Choroid plexus epithelial cell (primary cell): ENCODE results near the gene OMP.
A peak's percentile ranks its signal among the peaks of the same experiment; 100 is the strongest.

Source experiments
- DNase-seq: peaks from one replicate; pipeline ENCODE4 v3.0.0-alpha.2; 2010; ENCODE audit warnings: low read depth
- H3K4me3 ChIP-seq: 2 replicates; pipeline ENCODE4 v1.5.1; 2011; ENCODE audit warnings: low read depth, mild to moderate bottlenecking, control low read depth, low read length, moderate library complexity
- CTCF ChIP-seq: conservative IDR thresholded peaks from 2 replicates; pipeline ENCODE4 v1.5.1; 2011; ENCODE audit warnings: low read depth, mild to moderate bottlenecking, control low read depth, inconsistent platforms, low read length, moderate library complexity

Gene OMP

DNA sequence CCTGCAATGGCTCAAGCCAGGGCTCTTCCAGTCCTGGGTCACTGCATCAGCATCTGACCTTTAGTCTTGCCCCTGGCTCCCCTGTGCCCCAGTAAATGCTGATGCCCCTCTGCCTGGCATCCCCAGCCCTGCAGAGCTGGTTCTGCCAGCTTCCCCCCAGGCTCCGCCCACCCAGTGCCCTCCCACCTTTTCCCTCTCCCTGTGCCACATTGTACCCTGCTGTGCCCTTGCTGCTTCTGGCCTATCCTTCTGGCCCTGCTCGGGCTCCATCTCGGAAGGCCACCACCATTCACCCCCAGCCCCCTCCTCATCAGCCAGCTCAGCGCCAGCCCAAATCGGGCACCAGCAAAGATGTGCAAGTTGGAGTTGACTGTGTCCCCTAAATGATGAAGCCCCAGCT is 28.4 kb upstream of the OMP start:
- no peak for DNase-seq
- H3K4me3 ChIP-seq: no peak overlapping the region

GRCh38 chr11:77074626-77075221 is 27.9 kb upstream of the OMP start:
- no peak for DNase-seq
- no peak overlapping the region for H3K4me3 ChIP-seq
- no peak for TF ChIP-seq CTCF

More for the DNA sequence above, 28.4 kb upstream of the OMP start:
- TF ChIP-seq CTCF: no peak

DNA sequence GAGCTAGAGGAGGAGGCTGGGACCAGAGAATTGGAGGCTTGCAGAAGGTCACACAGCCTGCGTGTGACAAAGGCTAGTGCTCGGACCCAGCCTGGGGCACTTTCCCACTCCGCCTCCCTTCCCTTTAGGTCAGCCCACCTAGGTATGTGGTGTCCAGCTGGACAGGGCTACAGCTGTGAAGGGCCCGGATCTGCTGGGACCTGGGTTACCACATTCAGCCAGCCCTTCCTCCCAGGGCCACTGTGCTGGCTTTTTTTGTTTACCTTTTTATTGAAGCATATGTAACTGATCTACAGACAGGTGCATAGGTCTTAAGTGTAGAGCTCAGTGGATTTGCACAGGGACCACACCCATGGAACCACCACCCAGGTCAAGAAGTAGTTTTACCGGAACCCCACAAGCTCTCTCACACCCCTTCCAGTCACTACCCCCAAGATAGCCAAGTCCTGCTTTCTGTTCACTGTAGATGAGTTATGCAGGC is 27.2 kb upstream of the OMP start:
- no peak for DNase-seq
- TF ChIP-seq CTCF: no peak
- no peak overlapping the region for H3K4me3 ChIP-seq

- no peak for DNase-seq
- no peak for TF ChIP-seq CTCF
- H3K4me3 ChIP-seq: no peak overlapping the region
These were observed 23.0 kb upstream of the OMP start for GRCh38 chr11:77079666-77080065.

- DNase-seq: peak; percentile 53
- TF ChIP-seq CTCF: no peak
These were observed 21.9 kb upstream of the OMP start for GRCh38 chr11:77080643-77081210.

GRCh38 chr11:77081381-77081851 is 21.2 kb upstream of the OMP start:
- no peak for TF ChIP-seq CTCF
- H3K4me3 ChIP-seq: no peak overlapping the region
- no peak for DNase-seq

More at GRCh38 chr11:77080643-77081210, 21.9 kb upstream of the OMP start:
- H3K4me3 ChIP-seq: no peak overlapping the region
